PC-3 (cell line): Measurements from ENCODE around the gene MACROD2.

ENCODE experiments used
- EZH2 ChIP-seq: fragments of 300-600 bp; sonication (generic); IDR thresholded peaks from one replicate; pipeline ENCODE4 v1.6.1; 2017; ENCODE audit warnings: antibody characterized with exemption, mild to moderate bottlenecking, low read length; ENCODE audit not compliant: unreplicated experiment
- TF ChIP-seq, protein P1 (sequence below): fragments of 300-600 bp; sonication (generic); conservative IDR thresholded peaks from 2 replicates; pipeline ENCODE4 v1.5.1; 2017; ENCODE audit warnings: antibody characterized with exemption, low read depth, mild to moderate bottlenecking, low read length

DNA sequence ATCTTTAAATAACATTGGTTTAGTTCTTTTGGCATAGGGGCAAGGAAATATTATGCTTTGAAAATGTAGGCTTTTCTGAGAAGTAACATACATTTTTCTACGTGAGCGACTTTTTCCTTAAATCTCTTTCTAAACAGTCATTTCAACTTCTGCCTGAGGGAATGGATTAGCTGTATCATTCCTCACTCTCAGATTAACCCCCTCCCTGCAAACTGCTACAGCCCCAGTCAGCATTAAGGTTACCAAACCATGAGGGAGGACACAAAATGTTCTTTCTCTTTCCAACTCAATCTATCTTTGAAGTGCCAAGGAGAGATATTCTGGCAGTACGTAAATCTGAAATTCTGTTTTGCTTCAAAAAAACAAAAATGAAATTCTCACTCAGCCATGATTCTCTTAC is 573.4 kb downstream of the MACROD2 start:
- TF ChIP-seq, protein P1, sequence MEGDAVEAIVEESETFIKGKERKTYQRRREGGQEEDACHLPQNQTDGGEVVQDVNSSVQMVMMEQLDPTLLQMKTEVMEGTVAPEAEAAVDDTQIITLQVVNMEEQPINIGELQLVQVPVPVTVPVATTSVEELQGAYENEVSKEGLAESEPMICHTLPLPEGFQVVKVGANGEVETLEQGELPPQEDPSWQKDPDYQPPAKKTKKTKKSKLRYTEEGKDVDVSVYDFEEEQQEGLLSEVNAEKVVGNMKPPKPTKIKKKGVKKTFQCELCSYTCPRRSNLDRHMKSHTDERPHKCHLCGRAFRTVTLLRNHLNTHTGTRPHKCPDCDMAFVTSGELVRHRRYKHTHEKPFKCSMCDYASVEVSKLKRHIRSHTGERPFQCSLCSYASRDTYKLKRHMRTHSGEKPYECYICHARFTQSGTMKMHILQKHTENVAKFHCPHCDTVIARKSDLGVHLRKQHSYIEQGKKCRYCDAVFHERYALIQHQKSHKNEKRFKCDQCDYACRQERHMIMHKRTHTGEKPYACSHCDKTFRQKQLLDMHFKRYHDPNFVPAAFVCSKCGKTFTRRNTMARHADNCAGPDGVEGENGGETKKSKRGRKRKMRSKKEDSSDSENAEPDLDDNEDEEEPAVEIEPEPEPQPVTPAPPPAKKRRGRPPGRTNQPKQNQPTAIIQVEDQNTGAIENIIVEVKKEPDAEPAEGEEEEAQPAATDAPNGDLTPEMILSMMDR, result no peak
- no peak for TF ChIP-seq EZH2
